K562 (cell line): ENCODE data around the gene CDK5R2. TPM values are rescaled to one million over a fixed set of nuclear protein-coding genes. Genes with fewer than 3 reads are reported as not detected.

ENCODE experiments used
- CREM ChIP-seq: IDR thresholded peaks from 2 replicates; pipeline ENCODE4 v1.6.1; 2014; ENCODE audit warnings: antibody characterized with exemption, low read depth
- MAX ChIP-seq: sonication (generic); formaldehyde crosslinking; IDR thresholded peaks from 2 replicates; pipeline ENCODE4 v1.9.0; 2022; ENCODE audit warnings: mild to moderate bottlenecking, missing genetic modification reagents
- PYGO2 ChIP-seq: fragments of 450-650 bp; IDR thresholded peaks from 2 replicates; pipeline ENCODE4 v1.6.1; 2016; ENCODE audit warnings: mild to moderate bottlenecking, missing genetic modification characterization, moderate library complexity, missing compliant biosample characterization
- RAD21 ChIP-seq, 2 experiments: fragments of 250-450 bp in 1 of 2; fragments of 450-650 bp in 1 of 2; sonication (Bioruptor Pico) in 1 of 2; formaldehyde crosslinking in 1 of 2; IDR thresholded peaks in 1 of 2; conservative IDR thresholded peaks in 1 of 2; 2 replicates each; pipeline versions ENCODE4 v1.4.0 to v1.8.0; 2020 to 2022; ENCODE audit warnings: mild to moderate bottlenecking in 2 of 2, moderate library complexity in 1 of 2
- RNF219 ChIP-seq: fragments of 250-450 bp; sonication (Bioruptor Pico); IDR thresholded peaks from 2 replicates; pipeline ENCODE4 v1.5.0; 2022; ENCODE audit warnings: mild to moderate bottlenecking
- TFAM ChIP-seq: fragments of 250-450 bp; sonication (Bioruptor Pico); conservative IDR thresholded peaks from 2 replicates; pipeline ENCODE4 v1.5.0; 2021; ENCODE audit warnings: mild to moderate bottlenecking, moderate library complexity
- TFAP4 ChIP-seq: sonication (generic); formaldehyde crosslinking; IDR thresholded peaks from 2 replicates; pipeline ENCODE4 v1.8.0; 2022; ENCODE audit warnings: missing genetic modification reagents, mild to moderate bottlenecking, moderate library complexity, borderline replicate concordance
- ZBTB7A ChIP-seq: IDR thresholded peaks from 2 replicates; pipeline ENCODE4 v1.6.1; 2011; ENCODE audit warnings: low read depth, mild to moderate bottlenecking, low read length, moderate library complexity, borderline replicate concordance; ENCODE audit not compliant: control insufficient read depth
- ZNF561 ChIP-seq: fragments of 450-650 bp; formaldehyde crosslinking; conservative IDR thresholded peaks from 2 replicates; pipeline ENCODE4 v1.4.0; 2020; ENCODE audit warnings: mild to moderate bottlenecking, moderate library complexity
- polyA plus RNA-seq, 8 experiments: library from polyadenylated mRNA; depleted of rRNA in 4 of 8; stranded (reverse) in 5 of 8; unstranded in 3 of 8; fragments of >200 nt; fragmentation: Nextera tagmentation in 2 of 8; fragmentation: Illumina TruSeq in 1 of 8; extraction: Ambion mirVana in 2 of 8; extraction: Trizol in 1 of 8; gene quantifications; 2 replicates each; pipeline versions ENCODE4 v1.2.1 to v1.2.3, GENCODE V29; 2011 to 2014; ENCODE audit warnings: inconsistent platforms in 1 of 8, missing spikeins in 1 of 8
- total RNA-seq, 7 experiments: library from RNA; depleted of rRNA in 6 of 7; stranded (reverse); fragments of >200 nt in 6 of 7; fragmentation: Illumina TruSeq in 2 of 7; extraction: Trizol in 2 of 7; gene quantifications; 2 replicates each; pipeline versions ENCODE4 v1.2.1 to v1.2.3, GENCODE V29; 2011 to 2021; ENCODE audit warnings: low replicate concordance in 1 of 7
- TF ChIP-seq, protein P1 (sequence below): fragments of 150-350 bp; conservative IDR thresholded peaks from 2 replicates; pipeline ENCODE4 v1.6.1; 2014; ENCODE audit warnings: low read length
- TF ChIP-seq, protein P2 (sequence below), 3 experiments: IDR thresholded peaks in 2 of 3; conservative IDR thresholded peaks in 1 of 3; 2 replicates each; pipeline ENCODE4 v1.5.1; 2011 to 2012; ENCODE audit warnings: low read length in 3 of 3, mild to moderate bottlenecking in 3 of 3, control low read depth in 2 of 3, improper control_type of control experiment in 1 of 3, inconsistent platforms in 1 of 3, low read depth in 1 of 3, mixed read lengths in 1 of 3, moderate library complexity in 1 of 3; ENCODE audit not compliant: insufficient read depth in 2 of 3
- TF ChIP-seq, protein P3 (sequence below): fragments of 250-450 bp; sonication (Bioruptor Pico); IDR thresholded peaks from 2 replicates; pipeline ENCODE4 v1.8.0; 2022; ENCODE audit warnings: inconsistent platforms
- TF ChIP-seq, protein P4 (sequence below): fragments of 250-450 bp; sonication (Bioruptor Pico); IDR thresholded peaks from 2 replicates; pipeline ENCODE4 v1.4.0; 2020

Gene CDK5R2
- total and polyA plus RNA-seq, 9 of the 15 experiments (the other 6 are each of a cell fraction or from before 2014, with no cell fraction given): 0.09 TPM; not detected in 8

DNA sequence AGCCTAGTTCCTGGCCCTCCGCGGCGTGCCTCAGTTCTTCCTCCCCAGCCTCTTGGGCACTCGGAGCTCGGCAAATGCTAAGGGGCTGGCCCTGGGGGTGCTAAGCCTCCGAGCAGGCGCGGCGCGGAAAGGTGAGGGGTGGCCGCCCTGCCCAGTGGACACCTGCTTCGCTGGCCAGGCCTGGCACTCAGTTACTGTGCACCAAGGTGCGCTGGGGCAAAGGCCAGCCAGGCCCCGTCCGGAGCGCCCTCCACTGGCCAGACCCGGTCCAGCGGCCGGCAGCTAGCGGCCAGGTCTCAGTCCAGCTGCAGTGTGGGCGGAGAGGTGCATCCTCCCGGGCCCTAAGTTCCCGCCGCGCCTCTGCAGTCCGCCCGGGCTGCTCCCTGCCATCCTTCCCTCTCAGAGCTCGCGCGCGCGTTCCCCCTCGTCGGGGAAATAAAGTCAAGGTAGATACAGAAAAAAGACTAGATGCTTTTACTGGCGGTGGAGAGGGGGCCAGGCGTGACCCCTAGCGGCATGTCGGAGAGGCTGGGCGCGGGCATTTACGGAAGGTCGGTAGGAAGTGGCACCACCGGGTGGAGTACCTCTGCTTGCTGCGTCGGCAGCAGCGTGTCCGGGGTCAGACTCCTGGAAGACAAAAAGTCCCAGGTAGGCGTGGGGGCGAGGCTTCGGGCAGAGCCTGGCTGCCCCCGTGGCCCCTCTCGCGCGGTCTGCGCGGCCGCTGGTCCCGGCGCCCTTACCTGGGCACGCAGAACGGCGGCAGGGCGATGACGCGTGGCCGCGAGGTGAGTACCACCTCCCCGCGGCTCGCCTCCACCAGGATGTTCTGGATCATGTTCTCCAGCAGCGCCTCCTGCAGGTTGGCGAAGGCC is 43.2 kb downstream of the CDK5R2 start (continued):
- TF ChIP-seq RNF219 (CRISPR knock-in tag) (no peak), RAD21 (CRISPR knock-in tag; conservative IDR thresholded peaks at IDR 0.05 in 1 of 2, IDR thresholded peaks at IDR 0.05 in 1 of 2) (peak; percentile 21 to 54; a peak in 1 of 4 replicates), ZBTB7A (peak; percentile 34; the same call in 1 of the 2 replicates), CREM (0 out of 2 replicates have a peak, but pooled peaks have one; percentile 10), PYGO2 (tag) (no peak), TFAP4 (CRISPR knock-in tag) (peak; percentile 81), MAX (CRISPR knock-in tag) (peak; percentile 81), ZNF561 (no peak), TFAM (CRISPR knock-in tag) (no peak)
- TF ChIP-seq, protein P1, sequence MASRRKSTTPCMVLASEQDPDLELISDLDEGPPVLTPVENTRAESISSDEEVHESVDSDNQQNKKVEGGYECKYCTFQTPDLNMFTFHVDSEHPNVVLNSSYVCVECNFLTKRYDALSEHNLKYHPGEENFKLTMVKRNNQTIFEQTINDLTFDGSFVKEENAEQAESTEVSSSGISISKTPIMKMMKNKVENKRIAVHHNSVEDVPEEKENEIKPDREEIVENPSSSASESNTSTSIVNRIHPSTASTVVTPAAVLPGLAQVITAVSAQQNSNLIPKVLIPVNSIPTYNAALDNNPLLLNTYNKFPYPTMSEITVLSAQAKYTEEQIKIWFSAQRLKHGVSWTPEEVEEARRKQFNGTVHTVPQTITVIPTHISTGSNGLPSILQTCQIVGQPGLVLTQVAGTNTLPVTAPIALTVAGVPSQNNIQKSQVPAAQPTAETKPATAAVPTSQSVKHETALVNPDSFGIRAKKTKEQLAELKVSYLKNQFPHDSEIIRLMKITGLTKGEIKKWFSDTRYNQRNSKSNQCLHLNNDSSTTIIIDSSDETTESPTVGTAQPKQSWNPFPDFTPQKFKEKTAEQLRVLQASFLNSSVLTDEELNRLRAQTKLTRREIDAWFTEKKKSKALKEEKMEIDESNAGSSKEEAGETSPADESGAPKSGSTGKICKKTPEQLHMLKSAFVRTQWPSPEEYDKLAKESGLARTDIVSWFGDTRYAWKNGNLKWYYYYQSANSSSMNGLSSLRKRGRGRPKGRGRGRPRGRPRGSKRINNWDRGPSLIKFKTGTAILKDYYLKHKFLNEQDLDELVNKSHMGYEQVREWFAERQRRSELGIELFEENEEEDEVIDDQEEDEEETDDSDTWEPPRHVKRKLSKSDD: no peak
- TF ChIP-seq, protein P2, sequence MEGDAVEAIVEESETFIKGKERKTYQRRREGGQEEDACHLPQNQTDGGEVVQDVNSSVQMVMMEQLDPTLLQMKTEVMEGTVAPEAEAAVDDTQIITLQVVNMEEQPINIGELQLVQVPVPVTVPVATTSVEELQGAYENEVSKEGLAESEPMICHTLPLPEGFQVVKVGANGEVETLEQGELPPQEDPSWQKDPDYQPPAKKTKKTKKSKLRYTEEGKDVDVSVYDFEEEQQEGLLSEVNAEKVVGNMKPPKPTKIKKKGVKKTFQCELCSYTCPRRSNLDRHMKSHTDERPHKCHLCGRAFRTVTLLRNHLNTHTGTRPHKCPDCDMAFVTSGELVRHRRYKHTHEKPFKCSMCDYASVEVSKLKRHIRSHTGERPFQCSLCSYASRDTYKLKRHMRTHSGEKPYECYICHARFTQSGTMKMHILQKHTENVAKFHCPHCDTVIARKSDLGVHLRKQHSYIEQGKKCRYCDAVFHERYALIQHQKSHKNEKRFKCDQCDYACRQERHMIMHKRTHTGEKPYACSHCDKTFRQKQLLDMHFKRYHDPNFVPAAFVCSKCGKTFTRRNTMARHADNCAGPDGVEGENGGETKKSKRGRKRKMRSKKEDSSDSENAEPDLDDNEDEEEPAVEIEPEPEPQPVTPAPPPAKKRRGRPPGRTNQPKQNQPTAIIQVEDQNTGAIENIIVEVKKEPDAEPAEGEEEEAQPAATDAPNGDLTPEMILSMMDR (IDR thresholded peaks at IDR 0.05 in 2 of 3, conservative IDR thresholded peaks at IDR 0.05 in 1 of 3; ENCODE audit: insufficient read depth in 2 of 3, low read depth in 1 of 3, low read length in 3 of 3): peak; percentile 59 to 90 (median 61); a peak in 5 of 6 replicates
- TF ChIP-seq, protein P3, sequence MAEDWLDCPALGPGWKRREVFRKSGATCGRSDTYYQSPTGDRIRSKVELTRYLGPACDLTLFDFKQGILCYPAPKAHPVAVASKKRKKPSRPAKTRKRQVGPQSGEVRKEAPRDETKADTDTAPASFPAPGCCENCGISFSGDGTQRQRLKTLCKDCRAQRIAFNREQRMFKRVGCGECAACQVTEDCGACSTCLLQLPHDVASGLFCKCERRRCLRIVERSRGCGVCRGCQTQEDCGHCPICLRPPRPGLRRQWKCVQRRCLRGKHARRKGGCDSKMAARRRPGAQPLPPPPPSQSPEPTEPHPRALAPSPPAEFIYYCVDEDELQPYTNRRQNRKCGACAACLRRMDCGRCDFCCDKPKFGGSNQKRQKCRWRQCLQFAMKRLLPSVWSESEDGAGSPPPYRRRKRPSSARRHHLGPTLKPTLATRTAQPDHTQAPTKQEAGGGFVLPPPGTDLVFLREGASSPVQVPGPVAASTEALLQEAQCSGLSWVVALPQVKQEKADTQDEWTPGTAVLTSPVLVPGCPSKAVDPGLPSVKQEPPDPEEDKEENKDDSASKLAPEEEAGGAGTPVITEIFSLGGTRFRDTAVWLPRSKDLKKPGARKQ: no peak
- TF ChIP-seq, protein P4, sequence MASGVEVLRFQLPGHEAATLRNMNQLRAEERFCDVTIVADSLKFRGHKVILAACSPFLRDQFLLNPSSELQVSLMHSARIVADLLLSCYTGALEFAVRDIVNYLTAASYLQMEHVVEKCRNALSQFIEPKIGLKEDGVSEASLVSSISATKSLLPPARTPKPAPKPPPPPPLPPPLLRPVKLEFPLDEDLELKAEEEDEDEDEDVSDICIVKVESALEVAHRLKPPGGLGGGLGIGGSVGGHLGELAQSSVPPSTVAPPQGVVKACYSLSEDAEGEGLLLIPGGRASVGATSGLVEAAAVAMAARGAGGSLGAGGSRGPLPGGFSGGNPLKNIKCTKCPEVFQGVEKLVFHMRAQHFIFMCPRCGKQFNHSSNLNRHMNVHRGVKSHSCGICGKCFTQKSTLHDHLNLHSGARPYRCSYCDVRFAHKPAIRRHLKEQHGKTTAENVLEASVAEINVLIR (CRISPR knock-in tag): no peak
